ENCODE results near the gene NCAN.

NCAN gene

DNA sequence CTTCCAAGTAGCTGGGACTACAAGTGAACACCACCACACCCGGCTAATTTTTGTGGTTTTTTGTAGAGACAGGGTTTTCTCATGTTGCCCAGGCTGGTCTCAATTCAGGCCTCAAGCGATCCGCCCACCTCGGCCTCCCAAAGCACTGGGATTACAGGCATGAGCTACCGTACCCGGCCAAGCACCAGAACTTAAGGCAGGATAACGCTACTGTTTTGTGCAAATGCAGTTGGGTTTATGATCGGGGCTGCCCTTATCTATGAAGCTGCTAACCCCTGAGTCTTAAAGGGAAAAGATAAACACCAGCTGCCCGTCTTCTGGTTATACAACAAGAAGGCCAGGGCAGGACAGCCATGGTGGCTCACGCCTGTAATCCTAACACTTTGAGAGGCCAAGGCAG, 73.9 kb downstream of the NCAN start:
- no peak for DNase-seq (ENCODE audit: insufficient read length, low spot score)
- FAIRE-seq: no peak
- no peak for TF ChIP-seq POLR2A (IDR thresholded peaks at IDR 0.05; ENCODE audit: low read depth, low read length)

DNA sequence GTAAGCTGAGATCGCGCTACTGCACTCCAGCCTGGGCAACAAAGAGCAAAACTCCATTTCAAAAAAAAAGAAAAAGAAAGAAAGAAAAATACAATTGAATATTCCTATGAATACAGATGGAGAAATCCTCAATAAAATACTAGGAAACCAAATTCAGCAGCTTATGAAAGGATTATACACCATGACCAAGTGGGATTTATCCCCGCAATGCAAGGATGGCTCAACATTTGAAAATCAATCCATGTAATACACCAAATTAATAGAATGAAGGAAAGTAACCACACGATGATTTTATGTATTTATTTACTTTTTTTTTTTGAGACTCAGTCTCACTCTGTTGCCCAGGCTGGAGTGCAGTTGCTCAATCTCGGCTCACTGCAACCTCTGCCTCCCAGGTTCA, 80.8 kb downstream of the NCAN start:
- DNase-seq (ENCODE audit: insufficient read length, low spot score) (no peak), FAIRE-seq (no peak)
- TF ChIP-seq POLR2A (IDR thresholded peaks at IDR 0.05; ENCODE audit: low read depth, low read length): no peak

DNA sequence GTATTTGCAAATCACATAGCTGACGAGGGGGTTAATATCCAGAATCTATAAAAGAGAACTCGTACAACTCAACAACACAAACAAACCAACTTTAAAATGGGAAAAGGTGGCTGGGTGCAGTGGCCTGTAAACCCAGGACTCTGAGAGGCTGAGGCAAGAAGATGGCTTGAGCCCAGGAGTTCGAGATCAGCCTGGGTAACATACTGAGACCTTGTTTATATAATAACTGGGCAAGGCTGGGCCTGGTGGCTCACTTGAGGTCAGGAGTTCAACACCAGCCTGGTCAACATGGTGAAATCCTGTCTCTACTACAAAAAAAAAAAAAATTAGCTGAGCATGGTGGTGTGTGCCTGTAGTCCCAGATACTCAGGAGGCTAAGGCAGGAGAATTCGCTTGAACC, 83.2 kb downstream of the NCAN start:
- no peak for DNase-seq (ENCODE audit: insufficient read length, low spot score)
- no peak for FAIRE-seq
- no peak for TF ChIP-seq POLR2A (IDR thresholded peaks at IDR 0.05; ENCODE audit: low read depth, low read length)

DNA sequence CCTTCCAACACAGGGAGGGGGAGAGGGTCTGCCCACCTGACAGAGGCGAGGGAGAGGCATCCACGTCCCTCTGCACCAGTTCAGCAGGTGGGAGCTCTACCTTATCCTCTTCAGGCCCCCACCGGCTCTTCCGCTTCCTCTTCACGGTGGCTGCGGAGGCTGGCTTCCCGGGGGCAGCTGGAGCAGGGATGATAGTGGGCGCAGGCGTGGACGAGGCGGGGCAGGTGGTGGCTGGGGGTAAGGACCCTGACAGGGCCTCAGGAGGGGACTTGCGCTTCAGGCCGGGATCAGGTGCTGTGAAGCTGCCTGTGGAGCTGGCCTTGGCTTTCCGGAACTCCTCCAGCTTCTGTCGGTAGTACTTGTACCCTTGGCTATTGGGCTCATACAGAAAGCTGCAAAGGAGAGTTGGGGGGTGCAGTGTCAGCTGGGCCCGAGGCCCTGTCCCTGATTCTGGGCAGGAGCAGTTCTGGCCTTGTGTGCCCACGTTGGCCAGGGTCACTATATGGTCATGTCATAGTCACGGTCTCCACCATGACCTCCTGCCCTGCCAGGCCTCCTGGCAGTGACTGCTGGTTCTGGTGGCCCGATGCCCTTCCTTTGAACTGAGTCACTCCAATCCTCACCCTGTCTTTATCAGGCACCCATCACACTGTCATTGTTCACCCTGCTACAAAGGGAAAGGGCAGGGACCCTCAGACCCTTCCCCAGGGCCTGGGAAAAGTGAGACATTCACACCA, 85.4 kb downstream of the NCAN start:
- no peak for DNase-seq (ENCODE audit: insufficient read length, low spot score)
- no peak for FAIRE-seq
- no peak for TF ChIP-seq POLR2A (IDR thresholded peaks at IDR 0.05; ENCODE audit: low read depth, low read length)

DNA sequence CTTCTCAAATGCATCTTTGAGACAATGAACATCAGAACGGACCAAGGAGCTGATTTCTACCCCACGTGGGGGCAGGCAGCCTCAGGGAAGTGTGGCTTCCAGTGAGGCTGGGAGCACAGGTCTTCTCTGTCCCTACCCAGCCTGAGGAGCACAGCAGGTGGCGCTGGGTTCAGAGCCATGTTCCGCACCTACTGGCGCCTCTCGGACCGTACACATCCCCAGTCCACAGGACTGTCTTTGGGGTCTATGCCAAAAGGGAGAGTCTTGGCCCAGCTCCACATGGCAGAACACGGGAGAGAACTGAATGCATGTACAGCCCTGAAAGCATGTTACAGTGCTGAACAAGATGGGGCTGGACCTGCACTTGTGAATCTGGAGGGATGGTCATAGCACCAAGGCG, 86.0 kb downstream of the NCAN start:
- DNase-seq (ENCODE audit: insufficient read length, low spot score) (no peak), FAIRE-seq (no peak)
- TF ChIP-seq POLR2A (IDR thresholded peaks at IDR 0.05; ENCODE audit: low read depth, low read length): no peak

DNA sequence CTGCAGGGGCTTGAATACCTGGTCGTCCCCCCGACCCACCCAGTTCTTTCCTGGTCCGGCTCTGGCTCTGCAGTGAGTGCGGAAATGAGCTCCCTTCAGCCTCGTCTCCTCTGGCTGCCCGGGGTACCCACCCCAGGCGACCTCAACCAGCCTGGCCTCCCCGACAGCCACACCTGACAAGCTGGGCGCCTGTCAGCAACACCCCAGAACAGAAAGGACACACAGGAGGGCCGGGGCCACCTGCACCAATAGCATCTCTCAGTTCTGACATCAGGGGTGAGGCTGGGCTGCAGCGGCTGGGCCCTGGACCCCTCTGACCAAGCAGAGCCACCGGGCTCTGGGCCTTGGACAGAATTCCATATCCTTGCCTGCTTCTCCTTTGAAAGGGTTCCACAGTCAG, 88.9 kb downstream of the NCAN start:
- DNase-seq (ENCODE audit: insufficient read length, low spot score) (no peak), FAIRE-seq (no peak)
- TF ChIP-seq POLR2A (IDR thresholded peaks at IDR 0.05; ENCODE audit: low read depth, low read length): no peak

Measured in H54 (cell line).